ENCODE measurements around the gene AKR1D1. TPM values are rescaled to one million over a fixed set of nuclear protein-coding genes. Genes with fewer than 3 reads are reported as not detected.

The AKR1D1 gene
- total and polyA plus RNA-seq, 2 of the 13 experiments (the other 11 are each of a cell fraction or from before 2014, with no cell fraction given) = 6.9 to 37.0 TPM

GRCh38 chr7:138151731-138152577 is 75.7 kb downstream of the AKR1D1 start (continued):
- TF ChIP-seq ZHX2 (IDR thresholded peaks at IDR 0.05; ENCODE audit: low read depth) (no peak), ZHX2 (CRISPR knock-in tag; IDR thresholded peaks at IDR 0.05; ENCODE audit: borderline replicate concordance) (no peak), FOSL2 (CRISPR knock-in tag; IDR thresholded peaks at IDR 0.05) (peak; percentile 85), ZNF354B (CRISPR knock-in tag; IDR thresholded peaks at IDR 0.05) (no peak), SALL2 (CRISPR knock-in tag; IDR thresholded peaks at IDR 0.05) (no peak), ZNF710 (CRISPR knock-in tag; IDR thresholded peaks at IDR 0.05; ENCODE audit: borderline replicate concordance) (peak; percentile 52; the same call in 1 of the 2 replicates), MYPOP (CRISPR knock-in tag; IDR thresholded peaks at IDR 0.05) (0 out of 2 replicates have a peak, but pooled peaks have one; percentile 35), ZNF616 (CRISPR knock-in tag; IDR thresholded peaks at IDR 0.05; ENCODE audit: low read depth) (no peak), HOXA3 (CRISPR knock-in tag; IDR thresholded peaks at IDR 0.05) (peak; percentile 58; the same call in 1 of the 2 replicates), PAXIP1 (CRISPR knock-in tag; conservative IDR thresholded peaks at IDR 0.05) (peak; percentile 92), ZNF839 (CRISPR knock-in tag; IDR thresholded peaks at IDR 0.05; ENCODE audit: borderline replicate concordance) (no peak), MAFG (CRISPR knock-in tag; IDR thresholded peaks at IDR 0.05) (no peak)

Data from HepG2 (cell line).